A673 (cell line): ENCODE data around the gene ANO4.

Experiments
- CTCF ChIP-seq: fragments of 300-800, 200-600 bp; sonication (generic); conservative IDR thresholded peaks from 2 replicates; pipeline ENCODE4 v1.5.1; 2017; ENCODE audit warnings: low read depth, mild to moderate bottlenecking, antibody characterized with exemption, low read length, moderate library complexity, mixed read lengths
- EZH2 ChIP-seq: fragments of 200-600 bp; sonication (generic); IDR thresholded peaks from 2 replicates; pipeline ENCODE4 v1.6.1; 2017; ENCODE audit warnings: borderline replicate concordance, low read depth, mild to moderate bottlenecking, mixed read lengths, antibody characterized with exemption, low read length; ENCODE audit not compliant: poor library complexity, severe bottlenecking

- TF ChIP-seq CTCF = no peak
- no peak for TF ChIP-seq EZH2
Observed at GRCh38 chr12:100758083-100758482, 36.5 kb upstream of the ANO4 start.
